Common myeloid progenitor, CD34-positive (primary cell): ENCODE results near the gene CNOT4.

Source experiments
- CTCF ChIA-PET: fragments of 350-600 bp; sonication (Branson Sonifier 250); formaldehyde crosslinking; loops from one replicate; lab custom pipeline; 2021; ENCODE audit warnings: antibody characterized with exemption; lab: Charles Lee
- POLR2A ChIA-PET: fragments of 350-600 bp; sonication (Branson Sonifier 250); formaldehyde crosslinking; loops from one replicate; lab custom pipeline; 2021; ENCODE audit warnings: antibody characterized with exemption; lab: Charles Lee
- DNase-seq, 3 donors: peaks; one replicate each; pipeline versions ENCODE4 v3.0.0 to v3.0.0-alpha.2; 2013
- H3K27ac ChIP-seq, 2 experiments: 1 replicate in 1 of 2; 2 replicates in 1 of 2; pipeline ENCODE4 v1.7.0; 2013; ENCODE audit warnings: inconsistent platforms in 2 of 2, low read length in 2 of 2, mild to moderate bottlenecking in 2 of 2, low read depth in 1 of 2, moderate library complexity in 1 of 2; ENCODE audit not compliant: severe bottlenecking in 2 of 2, insufficient read depth in 1 of 2, poor library complexity in 1 of 2
- H3K27me3 ChIP-seq, 5 experiments: replicated peaks in 2 of 5; 1 replicate in 3 of 5; 2 replicates in 2 of 5; pipeline versions ENCODE4 v1.6.1 to v1.7.0; 2013; ENCODE audit warnings: low read length in 4 of 5, mild to moderate bottlenecking in 2 of 5, moderate library complexity in 2 of 5, inconsistent platforms in 1 of 5; ENCODE audit not compliant: insufficient read depth in 5 of 5, control insufficient read depth in 4 of 5
- H3K36me3 ChIP-seq, 4 experiments: 1 replicate in 2 of 4; 2 replicates in 2 of 4; pipeline versions ENCODE4 v1.6.1 to v1.7.0; 2013; ENCODE audit warnings: low read length in 3 of 4, control low read depth in 1 of 4, mild to moderate bottlenecking in 1 of 4; ENCODE audit not compliant: control insufficient read depth in 4 of 4, insufficient read depth in 4 of 4
- H3K4me1 ChIP-seq, 4 experiments: 1 replicate in 3 of 4; 2 replicates in 1 of 4; pipeline versions ENCODE4 v1.6.1 to v1.7.1; 2013; ENCODE audit warnings: low read length in 3 of 4, mild to moderate bottlenecking in 3 of 4, control low read depth in 1 of 4, inconsistent platforms in 1 of 4, moderate library complexity in 1 of 4; ENCODE audit not compliant: control insufficient read depth in 4 of 4, insufficient read depth in 4 of 4; ENCODE audit errors: control extremely low read depth in 1 of 4
- H3K4me3 ChIP-seq, 7 experiments: 1 replicate in 4 of 7; 2 replicates in 3 of 7; pipeline versions ENCODE4 v1.5.1 to v1.7.0; 2013; ENCODE audit warnings: mild to moderate bottlenecking in 7 of 7, low read length in 6 of 7, moderate library complexity in 6 of 7, inconsistent platforms in 2 of 7, low read depth in 2 of 7, control low read depth in 1 of 7; ENCODE audit not compliant: insufficient read depth in 4 of 7, control insufficient read depth in 1 of 7; ENCODE audit errors: extremely low read depth in 1 of 7
- H3K9me3 ChIP-seq, 5 experiments: 1 replicate in 4 of 5; 2 replicates in 1 of 5; pipeline versions ENCODE4 v1.6.1 to v1.7.1; 2013; ENCODE audit warnings: low read length in 4 of 5, mild to moderate bottlenecking in 2 of 5, inconsistent platforms in 1 of 5, low read depth in 1 of 5, moderate library complexity in 1 of 5; ENCODE audit not compliant: control insufficient read depth in 4 of 5, insufficient read depth in 2 of 5; ENCODE audit errors: control extremely low read depth in 1 of 5
- WGBS: methylation state at CpG from one replicate; pipeline ENCODE4 v1.1.5; 2013; ENCODE audit not compliant: insufficient coverage; 5-methylcytosine and 5-hydroxymethylcytosine counted together

The CNOT4 gene

DNA sequence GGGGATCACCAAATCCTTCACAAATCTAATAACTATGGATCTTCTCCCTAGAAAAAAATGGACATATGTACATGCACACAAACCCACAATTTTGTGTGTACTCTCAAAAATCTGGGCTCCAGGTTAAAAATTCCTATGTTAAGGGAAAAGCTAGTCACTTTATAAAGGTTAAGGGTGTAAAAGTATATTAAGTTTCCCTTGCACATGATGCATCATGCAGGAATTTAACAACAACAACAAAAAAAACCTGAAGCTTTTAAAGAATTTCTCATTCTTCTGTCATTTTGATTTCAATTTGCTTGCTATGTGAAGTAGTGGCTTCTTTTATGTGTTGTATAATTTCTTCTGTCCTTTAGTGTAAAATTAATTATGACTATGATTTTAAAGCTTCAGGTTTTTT lies 123.7 kb downstream of the CNOT4 start:
- no peak for DNase-seq
- ChIA-PET POLR2A (no interaction called here), CTCF (interaction anchor here (1.1 kb wide), 1 partner anchor 10 kb away, joined by 3 read pairs; no protein-coding TSS in a partner anchor)

DNA sequence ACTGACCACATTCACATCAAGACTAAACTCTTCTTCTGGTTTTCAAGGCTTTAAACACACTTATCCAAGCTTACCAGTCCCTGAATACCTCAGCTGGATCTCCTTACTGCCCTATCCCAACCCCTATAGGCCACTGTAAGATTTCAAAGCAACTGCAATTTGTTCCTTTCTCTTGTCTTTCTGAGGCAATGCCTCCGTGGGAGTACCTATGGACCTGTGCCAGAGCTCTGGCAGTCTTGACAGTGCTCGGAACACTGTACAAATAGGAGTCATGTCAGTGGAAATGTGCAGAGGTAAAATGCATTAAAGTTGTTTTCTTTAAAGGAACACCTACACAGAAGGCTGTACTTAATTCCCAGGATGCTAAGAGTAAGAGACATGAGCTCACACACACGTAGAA lies 124.7 kb downstream of the CNOT4 start:
- Histone ChIP-seq H3K4me3 (no peak overlapping the region), H3K27me3 (no peaks in the 10 kb centered on the region), H3K9me3 (no peaks in the 10 kb centered on the region), H3K36me3 (peaks cover 1 to 4% (median 3%) of the 10 kb centered on the region in 4 experiments), H3K4me1 (no peaks in the 10 kb centered on the region), H3K27ac (no peak overlapping the region)
- DNase-seq = no peak
- WGBS = 100% methylated on average over 1 of the region's 3 CpGs
- CTCF ChIA-PET = no interaction called here
- POLR2A ChIA-PET = no interaction called here

More for the DNA sequence above, 123.7 kb downstream of the CNOT4 start:
- no peak overlapping the region for H3K4me3 ChIP-seq
- H3K9me3 ChIP-seq = no peaks in the 10 kb centered on the region
- H3K27me3 ChIP-seq = no peaks in the 10 kb centered on the region
- no peaks in the 10 kb centered on the region for H3K4me1 ChIP-seq
- no peak overlapping the region for H3K27ac ChIP-seq
- peaks cover 2 to 5% (median 4%) of the 10 kb centered on the region in 4 experiments for H3K36me3 ChIP-seq

DNA sequence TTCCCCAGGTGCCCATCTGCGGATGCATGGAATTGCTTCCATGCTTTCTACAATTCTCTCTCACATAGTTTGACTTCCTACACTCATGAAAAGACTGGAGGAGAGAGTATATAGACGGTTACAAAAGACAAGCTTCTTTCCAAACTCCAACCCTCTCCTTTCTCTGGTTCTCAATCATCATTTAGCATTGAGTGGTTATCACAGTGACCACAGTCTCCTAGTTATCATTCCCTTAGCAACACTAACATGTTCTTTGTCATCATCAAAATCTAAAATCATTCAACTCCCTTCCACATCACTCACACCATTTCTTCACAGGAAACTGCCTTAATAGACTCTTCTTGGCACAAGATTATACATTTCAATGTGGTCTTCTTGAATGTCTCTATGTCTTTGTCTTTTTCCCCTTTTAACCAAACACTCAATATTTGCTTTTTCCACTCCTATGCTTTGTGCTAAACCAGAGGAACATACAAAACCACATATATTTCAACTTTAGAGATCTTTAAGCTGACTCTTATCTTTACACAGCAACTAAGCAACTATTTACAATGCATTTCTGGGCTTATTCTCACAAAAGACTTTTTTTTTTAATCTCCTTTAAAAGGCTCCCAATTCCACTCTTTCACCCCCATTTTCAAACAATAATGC lies 126.3 kb downstream of the CNOT4 start:
- CTCF ChIA-PET = no interaction called here
- H3K4me1 ChIP-seq = no peaks in the 10 kb centered on the region
- peaks cover 0 to 4% (median 2%) of the 10 kb centered on the region in 4 experiments for H3K36me3 ChIP-seq
- no peak for DNase-seq
- 100% methylated on average over 1 of the region's 2 CpGs for WGBS
- H3K9me3 ChIP-seq = no peaks in the 10 kb centered on the region
- no peak overlapping the region for H3K4me3 ChIP-seq
- no peaks in the 10 kb centered on the region for H3K27me3 ChIP-seq
- no peak overlapping the region for H3K27ac ChIP-seq
- POLR2A ChIA-PET = no interaction called here

DNA sequence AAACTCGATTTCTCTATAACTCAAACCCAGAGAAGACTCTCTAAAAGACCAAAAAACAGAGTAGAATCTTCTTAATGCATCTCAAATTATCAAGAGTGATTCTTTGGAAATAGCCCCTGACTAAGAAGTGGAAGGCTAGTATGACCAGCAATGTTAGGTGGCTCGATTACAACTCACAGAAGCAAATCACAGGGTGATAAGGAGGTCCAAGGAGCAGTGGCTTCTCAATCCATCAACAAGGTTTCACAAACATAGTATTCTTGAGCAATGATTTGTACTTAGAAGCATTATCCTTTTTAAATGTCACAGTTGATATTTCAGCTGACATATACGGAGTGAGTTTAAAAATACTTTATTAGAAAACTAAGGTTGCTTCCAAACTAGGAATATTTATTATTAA lies 127.7 kb downstream of the CNOT4 start:
- Histone ChIP-seq H3K27me3 (no peaks in the 10 kb centered on the region), H3K27ac (no peak overlapping the region), H3K4me3 (no peak overlapping the region), H3K36me3 (peaks cover 0 to 4% (median 0%) of the 10 kb centered on the region in 4 experiments), H3K4me1 (no peaks in the 10 kb centered on the region), H3K9me3 (no peaks in the 10 kb centered on the region)
- CTCF ChIA-PET = interaction anchor here (2.1 kb wide), 1 partner anchor 30 kb away, joined by 5 read pairs; no protein-coding TSS in a partner anchor
- WGBS = 100% methylated on average over 1 of the region's 3 CpGs
- POLR2A ChIA-PET = no interaction called here
- DNase-seq = no peak

DNA sequence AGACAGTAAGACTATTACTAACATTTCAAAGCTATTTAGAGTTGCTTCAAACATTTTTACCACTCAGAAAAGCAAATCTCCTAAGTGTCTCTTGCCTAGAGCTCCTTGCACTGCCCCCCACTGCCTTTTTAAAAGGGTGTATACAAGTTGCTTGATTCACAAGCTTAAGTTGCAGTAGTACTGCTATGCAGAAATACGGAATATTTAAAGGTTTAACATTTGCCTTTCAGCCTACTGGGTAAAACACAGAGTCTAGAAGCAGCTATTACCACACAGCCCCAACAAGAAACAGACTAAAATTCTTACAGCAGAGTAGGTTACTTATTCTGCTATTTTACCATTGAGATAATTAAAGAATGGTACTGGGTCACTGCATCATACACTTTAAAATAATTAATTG lies 128.5 kb downstream of the CNOT4 start:
- H3K36me3 ChIP-seq = peaks cover 0 to 4% (median 0%) of the 10 kb centered on the region in 4 experiments
- no peaks in the 10 kb centered on the region for H3K27me3 ChIP-seq
- CTCF ChIA-PET = interaction anchor here (1.1 to 2.1 kb wide), 3 partner anchors 17 to 33 kb away, joined by 3 to 5 read pairs (median 4); no protein-coding TSS in a partner anchor
- POLR2A ChIA-PET = no interaction called here
- H3K9me3 ChIP-seq = no peaks in the 10 kb centered on the region
- WGBS = no CpG with 5 or more reads among the region's 1 CpG
- no peak overlapping the region for H3K27ac ChIP-seq
- DNase-seq = no peak
- H3K4me3 ChIP-seq = no peak overlapping the region
- no peaks in the 10 kb centered on the region for H3K4me1 ChIP-seq

DNA sequence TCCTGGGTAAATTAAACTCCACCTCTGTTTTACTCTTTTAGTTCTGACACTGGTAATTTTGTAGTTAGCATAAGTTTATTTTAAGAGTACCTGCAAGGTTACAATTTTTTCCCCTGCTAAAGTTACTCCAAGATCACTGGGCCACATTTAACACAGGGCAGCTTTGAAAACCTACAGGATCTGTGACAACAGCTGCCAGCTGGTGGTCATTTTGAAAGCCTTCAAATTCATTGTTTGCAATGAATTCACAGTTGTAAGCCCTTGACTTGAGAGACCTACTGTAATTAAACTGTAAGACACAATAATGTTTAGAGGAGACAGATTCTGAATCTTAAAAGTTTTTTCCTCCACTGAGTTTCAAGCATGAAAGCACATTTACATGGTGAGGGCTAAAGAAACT lies 129.6 kb downstream of the CNOT4 start:
- Histone ChIP-seq H3K27me3 (no peaks in the 10 kb centered on the region), H3K9me3 (no peaks in the 10 kb centered on the region), H3K4me3 (no peak overlapping the region), H3K4me1 (no peaks in the 10 kb centered on the region), H3K27ac (no peak overlapping the region), H3K36me3 (peaks cover 0 to 4% (median 0%) of the 10 kb centered on the region in 4 experiments)
- no peak for DNase-seq
- CTCF ChIA-PET = interaction anchor here (1.1 to 2.1 kb wide), 3 partner anchors 16 to 34 kb away, joined by 3 to 5 read pairs (median 4); no protein-coding TSS in a partner anchor
- POLR2A ChIA-PET = no interaction called here

DNA sequence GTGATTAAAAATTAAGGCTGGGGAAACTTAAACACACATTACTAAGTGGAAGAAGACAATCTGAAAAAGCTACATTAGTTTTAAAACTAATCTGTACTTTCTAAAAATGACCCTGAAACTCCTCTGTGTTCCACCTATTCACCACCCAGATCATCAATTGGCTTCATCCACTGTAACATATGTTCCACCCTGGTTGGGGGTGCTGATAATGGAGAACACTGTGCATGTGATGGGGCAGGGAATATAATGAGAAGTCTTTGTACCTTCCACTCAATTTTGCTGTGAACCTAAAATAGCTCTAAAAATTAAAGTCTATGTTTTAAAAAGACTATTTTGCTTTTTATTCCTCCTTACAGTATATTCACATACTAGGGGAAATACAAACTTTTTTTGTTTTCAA lies 132.7 kb downstream of the CNOT4 start:
- CTCF ChIA-PET = interaction anchor here (1.1 kb wide), 1 partner anchor 10 kb away, joined by 3 read pairs; no protein-coding TSS in a partner anchor
- no peak for DNase-seq
- POLR2A ChIA-PET = no interaction called here
- H3K9me3 ChIP-seq = no peaks in the 10 kb centered on the region
- no peak overlapping the region for H3K27ac ChIP-seq
- H3K36me3 ChIP-seq = peaks cover 0 to 4% (median 0%) of the 10 kb centered on the region in 4 experiments
- no peak overlapping the region for H3K4me3 ChIP-seq
- no peaks in the 10 kb centered on the region for H3K4me1 ChIP-seq
- no peaks in the 10 kb centered on the region for H3K27me3 ChIP-seq
